ENCODE measurements around the gene CCDC57.

GRCh38 chr17:82238472-82239201, 26.0 kb upstream of the CCDC57 start:
- TF ChIP-seq CTCF (conservative IDR thresholded peaks at IDR 0.05): no peak
- TF ChIP-seq EZH2 (IDR thresholded peaks at IDR 0.05; ENCODE audit: low read depth): no peak

All from PC-9 (cell line).